Osteoblast (primary cell): ENCODE measurements around the gene TTC7B. TPM values are rescaled to one million over a fixed set of nuclear protein-coding genes. Genes with fewer than 3 reads are reported as not detected.
A peak's percentile ranks its signal among the peaks of the same experiment; 100 is the strongest.

Experiments used
- DNase-seq: peaks from one replicate; pipeline ENCODE4 v3.0.0; 2011; ENCODE audit warnings: low spot score, mixed read lengths; ENCODE audit not compliant: insufficient read length; ENCODE audit errors: missing footprints
- H2AFZ ChIP-seq: 2 replicates; pipeline ENCODE4 v1.6.0; 2011; ENCODE audit warnings: mild to moderate bottlenecking, low read length
- H3K27ac ChIP-seq: 2 replicates; pipeline ENCODE4 v1.5.1; 2011; ENCODE audit warnings: mild to moderate bottlenecking, low read depth, low read length, moderate library complexity
- H3K27me3 ChIP-seq: 2 replicates; pipeline ENCODE4 v1.6.0; 2012; ENCODE audit warnings: mild to moderate bottlenecking, control low read depth, inconsistent platforms, low read length, moderate library complexity; ENCODE audit not compliant: insufficient read depth
- H3K36me3 ChIP-seq: 2 replicates; pipeline ENCODE4 v1.5.1; 2011; ENCODE audit warnings: mild to moderate bottlenecking, low read length, control low read depth, moderate library complexity; ENCODE audit not compliant: insufficient read depth
- H3K4me1 ChIP-seq: 2 replicates; pipeline ENCODE4 v1.5.1; 2011; ENCODE audit warnings: mild to moderate bottlenecking, low read length, control low read depth, moderate library complexity; ENCODE audit not compliant: insufficient read depth
- H3K4me2 ChIP-seq: 2 replicates; pipeline ENCODE4 v1.6.0; 2011; ENCODE audit warnings: mild to moderate bottlenecking, low read length; ENCODE audit not compliant: insufficient read depth
- H3K4me3 ChIP-seq: fragments of 200-600 bp; sonication (generic); 3 replicates; pipeline ENCODE4 v1.5.1; 2012; ENCODE audit warnings: mild to moderate bottlenecking, low read length, inconsistent platforms; ENCODE audit not compliant: insufficient read depth
- H3K79me2 ChIP-seq: 2 replicates; pipeline ENCODE4 v1.6.0; 2012; ENCODE audit warnings: mild to moderate bottlenecking, low read length, control low read depth, inconsistent platforms; ENCODE audit not compliant: insufficient read depth
- H3K9me3 ChIP-seq: 2 replicates; pipeline ENCODE4 v1.5.1; 2011; ENCODE audit warnings: low read depth, low read length, control low read depth
- H4K20me1 ChIP-seq: 2 replicates; pipeline ENCODE4 v1.6.0; 2012; ENCODE audit warnings: mild to moderate bottlenecking, low read length, control low read depth; ENCODE audit not compliant: insufficient read depth
- total RNA-seq: library from RNA; depleted of rRNA; stranded (reverse); fragments of >200 nt; gene quantifications from 2 replicates; pipeline ENCODE4 v1.2.3, GENCODE V29; 2012
- TF ChIP-seq, protein P1 (sequence below): IDR thresholded peaks from 2 replicates; pipeline ENCODE4 v1.5.1; 2011; ENCODE audit warnings: mild to moderate bottlenecking, low read depth, low read length, moderate library complexity; ENCODE audit errors: extremely low read depth

The TTC7B gene
- total RNA-seq, 1 donor, result 14.5 TPM

- no peaks in the 10 kb centered on the region for H3K79me2 ChIP-seq
- no peaks in the 10 kb centered on the region for H3K9me3 ChIP-seq
- TF ChIP-seq, protein P1, sequence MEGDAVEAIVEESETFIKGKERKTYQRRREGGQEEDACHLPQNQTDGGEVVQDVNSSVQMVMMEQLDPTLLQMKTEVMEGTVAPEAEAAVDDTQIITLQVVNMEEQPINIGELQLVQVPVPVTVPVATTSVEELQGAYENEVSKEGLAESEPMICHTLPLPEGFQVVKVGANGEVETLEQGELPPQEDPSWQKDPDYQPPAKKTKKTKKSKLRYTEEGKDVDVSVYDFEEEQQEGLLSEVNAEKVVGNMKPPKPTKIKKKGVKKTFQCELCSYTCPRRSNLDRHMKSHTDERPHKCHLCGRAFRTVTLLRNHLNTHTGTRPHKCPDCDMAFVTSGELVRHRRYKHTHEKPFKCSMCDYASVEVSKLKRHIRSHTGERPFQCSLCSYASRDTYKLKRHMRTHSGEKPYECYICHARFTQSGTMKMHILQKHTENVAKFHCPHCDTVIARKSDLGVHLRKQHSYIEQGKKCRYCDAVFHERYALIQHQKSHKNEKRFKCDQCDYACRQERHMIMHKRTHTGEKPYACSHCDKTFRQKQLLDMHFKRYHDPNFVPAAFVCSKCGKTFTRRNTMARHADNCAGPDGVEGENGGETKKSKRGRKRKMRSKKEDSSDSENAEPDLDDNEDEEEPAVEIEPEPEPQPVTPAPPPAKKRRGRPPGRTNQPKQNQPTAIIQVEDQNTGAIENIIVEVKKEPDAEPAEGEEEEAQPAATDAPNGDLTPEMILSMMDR, result no peak
- no peak overlapping the region for H3K4me3 ChIP-seq
- peaks cover 18% of the 10 kb centered on the region for H3K4me1 ChIP-seq
- no peaks in the 10 kb centered on the region for H3K27me3 ChIP-seq
- no peak overlapping the region for H3K27ac ChIP-seq
- DNase-seq, result peak; percentile 78
- no peaks in the 10 kb centered on the region for H4K20me1 ChIP-seq
- H3K4me2 ChIP-seq, result no peak overlapping the region
- no peaks in the 10 kb centered on the region for H3K36me3 ChIP-seq
- H2AFZ ChIP-seq, result no peak overlapping the region
Observed at GRCh38 chr14:90521084-90521929, 294.9 kb downstream of the TTC7B start.

DNA sequence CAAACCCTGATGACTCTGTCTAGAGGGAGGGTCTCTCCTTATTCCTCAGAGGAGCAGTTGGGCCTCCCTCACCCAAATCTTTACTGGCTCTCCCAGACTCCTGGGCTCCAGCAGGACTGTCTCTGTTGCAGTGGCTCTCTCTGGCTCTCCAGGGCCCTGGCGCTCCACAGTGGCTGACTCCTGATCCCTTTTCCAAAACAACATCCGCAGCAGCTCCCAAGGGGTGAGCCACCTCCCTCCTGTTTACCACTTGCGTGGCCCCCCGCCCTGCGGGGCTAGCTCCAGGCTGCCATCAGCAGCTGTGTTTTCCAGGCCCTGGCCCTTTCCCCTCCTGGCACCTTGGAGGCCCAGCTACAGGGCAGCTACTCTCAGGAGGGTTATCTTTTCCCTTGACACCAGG is 295.9 kb downstream of the TTC7B start:
- peak; percentile 69 for DNase-seq
- TF ChIP-seq, protein P1, result no peak
- Histone ChIP-seq H3K36me3 (no peaks in the 10 kb centered on the region), H3K27me3 (no peaks in the 10 kb centered on the region), H3K4me3 (no peak overlapping the region), H4K20me1 (no peaks in the 10 kb centered on the region), H2AFZ (no peak overlapping the region), H3K27ac (no peak overlapping the region), H3K4me2 (no peak overlapping the region), H3K4me1 (peaks cover 18% of the 10 kb centered on the region), H3K9me3 (no peaks in the 10 kb centered on the region), H3K79me2 (no peaks in the 10 kb centered on the region)

DNA sequence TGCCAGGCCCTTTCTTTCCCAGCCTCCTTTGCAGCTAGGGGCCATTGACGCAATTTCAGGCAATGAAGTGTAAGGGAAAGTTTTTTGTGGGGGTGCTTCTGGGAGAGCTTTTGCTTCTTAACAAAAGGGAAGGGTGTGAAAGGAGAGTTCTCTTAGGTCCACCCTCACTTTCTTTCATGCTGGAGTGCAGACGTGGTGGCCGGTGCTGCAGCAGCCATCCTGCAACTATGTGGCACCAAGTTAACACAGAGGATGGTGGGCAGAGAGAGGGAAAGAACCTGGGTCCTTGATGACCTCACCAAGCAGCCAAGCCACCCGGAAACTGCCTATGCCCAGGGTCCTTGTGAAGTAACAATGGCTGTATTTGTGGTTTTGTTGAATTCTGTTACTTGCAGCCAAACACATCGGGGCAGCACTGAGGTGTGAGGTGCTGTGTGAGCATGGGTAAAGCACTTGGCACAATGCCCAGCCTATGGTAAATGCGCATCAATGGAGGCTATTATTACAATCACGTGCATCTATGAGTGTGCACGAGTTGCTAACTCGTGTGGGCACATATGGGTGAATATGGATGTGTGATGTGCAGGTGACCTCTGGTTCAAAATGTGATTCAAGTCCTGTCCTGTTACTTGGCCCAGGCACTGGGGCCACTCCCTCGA is 296.8 kb downstream of the TTC7B start:
- Histone ChIP-seq H4K20me1 (no peaks in the 10 kb centered on the region), H2AFZ (no peak overlapping the region), H3K4me3 (no peak overlapping the region), H3K9me3 (no peaks in the 10 kb centered on the region), H3K4me2 (no peak overlapping the region), H3K79me2 (no peaks in the 10 kb centered on the region), H3K27ac (no peak overlapping the region), H3K36me3 (no peaks in the 10 kb centered on the region), H3K27me3 (no peaks in the 10 kb centered on the region), H3K4me1 (peaks cover 18% of the 10 kb centered on the region)
- TF ChIP-seq, protein P1, result no peak
- DNase-seq, result peak; percentile 76

DNA sequence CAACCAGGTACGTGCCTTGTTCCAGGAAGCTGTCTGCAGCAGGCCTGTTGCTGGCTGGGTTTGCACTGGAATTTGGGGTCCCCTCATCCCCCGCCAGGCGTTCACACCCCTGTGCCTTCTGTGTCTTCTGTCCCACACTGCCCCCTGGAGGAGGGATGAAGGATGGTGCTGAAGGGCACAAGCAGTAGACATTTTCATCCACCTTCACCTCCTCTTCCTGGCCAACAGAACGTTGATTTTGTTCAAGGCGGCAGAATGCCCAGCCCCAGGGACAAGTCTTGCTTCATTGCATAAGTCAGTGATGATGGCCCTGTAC is 297.3 kb downstream of the TTC7B start:
- no peaks in the 10 kb centered on the region for H4K20me1 ChIP-seq
- H3K9me3 ChIP-seq, result no peaks in the 10 kb centered on the region
- H3K79me2 ChIP-seq, result no peaks in the 10 kb centered on the region
- H3K4me3 ChIP-seq, result no peak overlapping the region
- H2AFZ ChIP-seq, result no peak overlapping the region
- DNase-seq, result peak; percentile 77
- no peaks in the 10 kb centered on the region for H3K36me3 ChIP-seq
- no peaks in the 10 kb centered on the region for H3K27me3 ChIP-seq
- H3K4me1 ChIP-seq, result peaks cover 16% of the 10 kb centered on the region
- TF ChIP-seq, protein P1, result peak; percentile 56
- no peak overlapping the region for H3K27ac ChIP-seq
- H3K4me2 ChIP-seq, result no peak overlapping the region
